ENCODE data around the gene BANK1. TPM values are rescaled to one million over a fixed set of nuclear protein-coding genes. Genes with fewer than 3 reads are reported as not detected.

BANK1 gene
- total RNA-seq, 1 donor from 2014 or later = 336 TPM

GRCh38 chr4:101791182-101791558 lies 640 bp downstream of the BANK1 start:
- Mint-ChIP-seq H3K4me3 (peak overlapping the region; percentile 97), H3K27ac (peak overlapping the region; percentile 99), H3K27me3 (no peaks in the 10 kb centered on the region), H3K4me1 (peaks cover 68% of the 10 kb centered on the region), H3K36me3 (ENCODE audit: low read depth) (peaks cover 37% of the 10 kb centered on the region), H3K9me3 (peaks cover 6% of the 10 kb centered on the region)
- intact Hi-C loops (cut with micrococcal nuclease) = loop anchor here (2.0 to 10.0 kb wide), 9 partner anchors 36 to 714 kb away; partner anchors contain the start of genes NFKB1 and SLC39A8
- DNase-seq = no peak
- ATAC-seq (ENCODE audit: low read depth) = peak; percentile 15
- ChIA-PET POLR2A (interaction anchor here (0.7 to 5.7 kb wide), 20 partner anchors 10 to 1037 kb away, joined by 3 to 188 read pairs (median 4); partner anchors contain the start of gene PPP3CA), CTCF (interaction anchor here (1.1 to 1.4 kb wide), 3 partner anchors 14 to 65 kb away, joined by 3 to 5 read pairs (median 4); no protein-coding TSS in a partner anchor)
- no peak for TF ChIP-seq CTCF (IDR thresholded peaks at IDR 0.05)

- Mint-ChIP-seq H3K36me3 (ENCODE audit: low read depth) (peaks cover 42% of the 10 kb centered on the region), H3K9me3 (peaks cover 5% of the 10 kb centered on the region), H3K4me1 (peaks cover 72% of the 10 kb centered on the region), H3K27ac (peak overlapping the region; percentile 99), H3K27me3 (no peaks in the 10 kb centered on the region), H3K4me3 (peak overlapping the region; percentile 97)
- intact Hi-C loops (cut with micrococcal nuclease) = loop anchor here (1.0 to 10.0 kb wide), 6 partner anchors 21 to 713 kb away; partner anchors contain the start of genes NFKB1 and SLC39A8
- TF ChIP-seq CTCF (IDR thresholded peaks at IDR 0.05) = no peak
- POLR2A ChIA-PET = interaction anchor here (0.6 to 5.7 kb wide), 27 partner anchors 9 to 1036 kb away, joined by 3 to 188 read pairs (median 5); partner anchors contain the start of gene PPP3CA
- CTCF ChIA-PET = interaction anchor here (1.4 kb wide), 1 partner anchor 18 kb away, joined by 4 read pairs; no protein-coding TSS in a partner anchor
- ATAC-seq (ENCODE audit: low read depth) (no peak), DNase-seq (no peak)
These were observed 1.6 kb downstream of the BANK1 start for GRCh38 chr4:101792056-101792590.

GRCh38 chr4:101793397-101793796 lies 2.9 kb downstream of the BANK1 start:
- H3K27me3 Mint-ChIP-seq = no peaks in the 10 kb centered on the region
- TF ChIP-seq CTCF (IDR thresholded peaks at IDR 0.05) = no peak
- H3K36me3 Mint-ChIP-seq (ENCODE audit: low read depth) = peaks cover 51% of the 10 kb centered on the region
- no peak for DNase-seq
- H3K9me3 Mint-ChIP-seq = peaks cover 5% of the 10 kb centered on the region
- H3K27ac Mint-ChIP-seq = peak overlapping the region; percentile 99
- ATAC-seq (ENCODE audit: low read depth) = no peak
- peak overlapping the region; percentile 97 for H3K4me3 Mint-ChIP-seq
- CTCF ChIA-PET = no interaction called here
- peaks cover 74% of the 10 kb centered on the region for H3K4me1 Mint-ChIP-seq
- intact Hi-C loops (cut with micrococcal nuclease) = loop anchor here (1.0 to 10.0 kb wide), 6 partner anchors 9 to 711 kb away; partner anchors contain the start of genes NFKB1 and SLC39A8
- POLR2A ChIA-PET = interaction anchor here (0.5 to 5.7 kb wide), 9 partner anchors 8 to 552 kb away, joined by 3 to 188 read pairs (median 27); partner anchors contain the start of genes PPP3CA and SLC39A8

GRCh38 chr4:101794806-101795205 lies 4.3 kb downstream of the BANK1 start:
- intact Hi-C loops (cut with micrococcal nuclease) = loop anchor here (5.0 to 10.0 kb wide), 5 partner anchors 32 to 710 kb away; partner anchors contain the start of genes NFKB1 and SLC39A8
- H3K9me3 Mint-ChIP-seq = peaks cover 7% of the 10 kb centered on the region

More at GRCh38 chr4:101794806-101795205, 4.3 kb downstream of the BANK1 start:
- CTCF ChIA-PET = no interaction called here
- H3K27me3 Mint-ChIP-seq = no peaks in the 10 kb centered on the region
- H3K4me3 Mint-ChIP-seq = peak overlapping the region; percentile 72
- peak overlapping the region; percentile 94 for H3K27ac Mint-ChIP-seq
- TF ChIP-seq CTCF (IDR thresholded peaks at IDR 0.05) = no peak
- ATAC-seq (ENCODE audit: low read depth) = no peak
- DNase-seq = no peak
- peaks cover 57% of the 10 kb centered on the region for H3K36me3 Mint-ChIP-seq (ENCODE audit: low read depth)
- POLR2A ChIA-PET = interaction anchor here (1.0 to 5.4 kb wide), 2 partner anchors 12 to 16 kb away, joined by 7 to 41 read pairs; no protein-coding TSS in a partner anchor
- peaks cover 76% of the 10 kb centered on the region for H3K4me1 Mint-ChIP-seq

Measured in activated B cell treated with CpG ODN at 0.5 μM for 24 hours (primary cell).